Measurements from ENCODE around the gene NXPH4. TPM values are rescaled to one million over a fixed set of nuclear protein-coding genes. Genes with fewer than 3 reads are reported as not detected.

The NXPH4 gene
- total and polyA plus RNA-seq, 2 donors (not counting 1 experiment from before 2014, with no cell fraction given) = 3.5 to 8.6 TPM

DNA sequence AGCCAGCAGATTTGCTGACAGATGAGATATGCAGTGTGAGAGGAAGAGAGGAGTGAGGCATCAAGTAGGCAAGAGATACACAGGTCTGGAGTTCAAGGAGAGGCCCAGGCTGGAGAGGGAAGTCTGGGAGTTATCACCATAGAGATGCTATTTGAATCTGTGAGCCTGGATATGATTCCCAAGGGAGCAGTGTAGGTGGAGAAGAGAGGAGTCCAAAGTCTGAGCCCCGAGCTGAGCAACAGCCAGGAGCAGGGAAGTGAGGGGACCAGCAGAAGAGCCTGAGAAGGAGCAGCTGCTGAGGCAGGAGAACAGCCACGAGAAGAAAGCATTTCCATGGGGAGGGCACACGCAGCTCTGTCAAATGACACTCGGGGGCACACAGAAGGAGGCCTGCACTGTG is 20.2 kb upstream of the NXPH4 start:
- CTCF ChIA-PET = interaction anchor here (1.8 kb wide), 1 partner anchor 13 kb away, joined by 5 read pairs; no protein-coding TSS in a partner anchor
- Mint-ChIP-seq H3K4me1 (no peaks in the 10 kb centered on the region), H3K27ac (no peak overlapping the region), H3K9me3 (ENCODE audit: insufficient read depth) (no peaks in the 10 kb centered on the region), H3K27me3 (no peaks in the 10 kb centered on the region), H3K4me3 (no peak overlapping the region)
- no peak overlapping the region for H3K4me2 ChIP-seq (replicated peaks; ENCODE audit: low read depth, low read length, poor library complexity, severe bottlenecking)
- H3K4me1 ChIP-seq (ENCODE audit: control insufficient read depth in 2 of 2, insufficient read depth in 2 of 2, low read length in 2 of 2) = no peaks in the 10 kb centered on the region
- H2AFZ ChIP-seq (ENCODE audit: insufficient read depth, low read depth, low read length, poor library complexity, severe bottlenecking) = no peak overlapping the region
- no peak overlapping the region for H3K4me3 ChIP-seq (ENCODE audit: control extremely low read depth in 1 of 5, extremely low read depth in 1 of 5, insufficient read depth in 1 of 5, low read depth in 2 of 5, low read length in 4 of 5)
- intact Hi-C loops (cut with micrococcal nuclease) = no loop called here
- H4K20me1 ChIP-seq (ENCODE audit: control insufficient read depth, insufficient read depth, low read length, poor library complexity, severe bottlenecking) = no peaks in the 10 kb centered on the region
- H3K27me3 ChIP-seq (replicated peaks in 1 of 4; ENCODE audit: control extremely low read depth in 1 of 4, control insufficient read depth in 3 of 4, insufficient read depth in 4 of 4, low read length in 3 of 4) = no peaks in the 10 kb centered on the region
- POLR2A ChIA-PET = no interaction called here
- WGBS (ENCODE audit: insufficient coverage) = 87% methylated on average over 4 of the region's 4 CpGs
- H3K9ac ChIP-seq (ENCODE audit: low read length) = no peak overlapping the region
- DNase-seq (no peak), ATAC-seq (ENCODE audit: low read depth) (no peak)
- no peaks in the 10 kb centered on the region for H3K79me2 ChIP-seq (ENCODE audit: control insufficient read depth, insufficient read depth, low read length)
- H3K36me3 ChIP-seq (replicated peaks in 1 of 2; ENCODE audit: control extremely low read depth in 1 of 2, control insufficient read depth in 1 of 2, extremely low read depth in 1 of 2, insufficient read depth in 2 of 2, low read length in 1 of 2) = no peaks in the 10 kb centered on the region
- H3K9me3 ChIP-seq (ENCODE audit: control extremely low read depth in 1 of 3, control insufficient read depth in 2 of 3, insufficient read depth in 1 of 3, low read length in 2 of 3) = no peaks in the 10 kb centered on the region
- H3K27ac ChIP-seq (ENCODE audit: low read length in 2 of 2) = no peak overlapping the region
- TF ChIP-seq EZH2 (IDR thresholded peaks at IDR 0.05; ENCODE audit: borderline replicate concordance, insufficient read depth, low read depth, low read length, poor library complexity, severe bottlenecking) (no peak), CTCF (IDR thresholded peaks at IDR 0.05) (no peak)

GRCh38 chr12:57196956-57197355 is 19.6 kb upstream of the NXPH4 start:
- Mint-ChIP-seq H3K4me3 (no peak overlapping the region), H3K4me1 (no peaks in the 10 kb centered on the region)

More at GRCh38 chr12:57196956-57197355, 19.6 kb upstream of the NXPH4 start:
- ChIA-PET POLR2A (no interaction called here), CTCF (interaction anchor here (1.8 kb wide), 1 partner anchor 14 kb away, joined by 5 read pairs; no protein-coding TSS in a partner anchor)
- Histone ChIP-seq H3K4me2 (replicated peaks; ENCODE audit: low read depth, low read length, poor library complexity, severe bottlenecking) (no peak overlapping the region), H3K9ac (ENCODE audit: low read length) (no peak overlapping the region), H4K20me1 (ENCODE audit: control insufficient read depth, insufficient read depth, low read length, poor library complexity, severe bottlenecking) (no peaks in the 10 kb centered on the region), H3K27ac (ENCODE audit: low read length in 2 of 2) (no peak overlapping the region), H3K79me2 (ENCODE audit: control insufficient read depth, insufficient read depth, low read length) (no peaks in the 10 kb centered on the region), H3K4me3 (ENCODE audit: control extremely low read depth in 1 of 5, extremely low read depth in 1 of 5, insufficient read depth in 1 of 5, low read depth in 2 of 5, low read length in 4 of 5) (no peak overlapping the region), H3K9me3 (ENCODE audit: control extremely low read depth in 1 of 3, control insufficient read depth in 2 of 3, insufficient read depth in 1 of 3, low read length in 2 of 3) (no peaks in the 10 kb centered on the region), H3K27me3 (replicated peaks in 1 of 4; ENCODE audit: control extremely low read depth in 1 of 4, control insufficient read depth in 3 of 4, insufficient read depth in 4 of 4, low read length in 3 of 4) (no peaks in the 10 kb centered on the region), H3K4me1 (ENCODE audit: control insufficient read depth in 2 of 2, insufficient read depth in 2 of 2, low read length in 2 of 2) (no peaks in the 10 kb centered on the region), H2AFZ (ENCODE audit: insufficient read depth, low read depth, low read length, poor library complexity, severe bottlenecking) (no peak overlapping the region), H3K36me3 (replicated peaks in 1 of 2; ENCODE audit: control extremely low read depth in 1 of 2, control insufficient read depth in 1 of 2, extremely low read depth in 1 of 2, insufficient read depth in 2 of 2, low read length in 1 of 2) (no peaks in the 10 kb centered on the region)
- WGBS (ENCODE audit: insufficient coverage) = 92% methylated on average over 22 of the region's 22 CpGs
- no peak for DNase-seq
- no peak overlapping the region for H3K27ac Mint-ChIP-seq
- no peak for ATAC-seq (ENCODE audit: low read depth)
- intact Hi-C loops (cut with micrococcal nuclease) = no loop called here
- H3K27me3 Mint-ChIP-seq = no peaks in the 10 kb centered on the region
- TF ChIP-seq EZH2 (IDR thresholded peaks at IDR 0.05; ENCODE audit: borderline replicate concordance, insufficient read depth, low read depth, low read length, poor library complexity, severe bottlenecking) (no peak), CTCF (IDR thresholded peaks at IDR 0.05) (no peak)
- no peaks in the 10 kb centered on the region for H3K9me3 Mint-ChIP-seq (ENCODE audit: insufficient read depth)

Data from B cell (primary cell).